ES-I3 (cell line): Measurements from ENCODE around the gene CDH4.

Experiments
- H3K36me3 ChIP-seq: 2 replicates; pipeline ENCODE4 v1.6.1; 2013; ENCODE audit warnings: mild to moderate bottlenecking, low read length, control low read depth, moderate library complexity; ENCODE audit not compliant: insufficient read depth
- H3K4me1 ChIP-seq: 2 replicates; pipeline ENCODE4 v1.6.1; 2013; ENCODE audit warnings: mild to moderate bottlenecking, control low read depth, low read length; ENCODE audit not compliant: insufficient read depth
- H3K9ac ChIP-seq: 2 replicates; pipeline ENCODE4 v1.6.1; 2013; ENCODE audit warnings: low read depth, mild to moderate bottlenecking, low read length, moderate library complexity
- H3K9me3 ChIP-seq: 2 replicates; pipeline ENCODE4 v1.6.1; 2013; ENCODE audit warnings: mild to moderate bottlenecking, low read length, moderate library complexity; ENCODE audit not compliant: control insufficient read depth, insufficient read depth

CDH4 gene

GRCh38 chr20:61797200-61797599 is 545.1 kb downstream of the CDH4 start:
- H3K4me1 ChIP-seq: no peaks in the 10 kb centered on the region

GRCh38 chr20:61797971-61798411 is 545.9 kb downstream of the CDH4 start:
- no peaks in the 10 kb centered on the region for H3K4me1 ChIP-seq
- no peak overlapping the region for H3K9ac ChIP-seq
- H3K36me3 ChIP-seq: no peaks in the 10 kb centered on the region
- no peaks in the 10 kb centered on the region for H3K9me3 ChIP-seq

More at GRCh38 chr20:61797200-61797599, 545.1 kb downstream of the CDH4 start:
- H3K36me3 ChIP-seq: no peaks in the 10 kb centered on the region
- H3K9ac ChIP-seq: no peak overlapping the region
- H3K9me3 ChIP-seq: no peaks in the 10 kb centered on the region

DNA sequence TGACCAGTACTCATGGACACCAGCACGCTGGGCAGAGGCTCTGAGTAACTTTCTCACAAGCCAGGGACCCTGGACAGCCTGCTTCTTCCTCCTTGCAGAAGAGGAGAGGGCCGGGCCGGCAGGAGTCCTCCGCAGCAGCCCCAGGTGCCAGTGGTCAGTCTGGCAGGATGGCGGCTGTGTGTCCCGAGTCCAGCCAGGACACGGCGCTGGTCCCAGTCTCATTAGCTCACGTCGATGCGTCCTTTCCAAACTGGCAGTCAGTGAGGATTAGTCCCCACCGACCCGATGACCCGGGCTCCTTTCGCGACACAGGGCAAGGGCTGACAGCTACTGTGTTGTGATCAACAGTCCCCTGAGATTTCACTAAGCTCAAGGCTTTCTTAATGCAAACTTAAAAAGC is 546.6 kb downstream of the CDH4 start:
- Histone ChIP-seq H3K36me3 (no peaks in the 10 kb centered on the region), H3K9me3 (no peaks in the 10 kb centered on the region), H3K4me1 (no peaks in the 10 kb centered on the region), H3K9ac (no peak overlapping the region)

DNA sequence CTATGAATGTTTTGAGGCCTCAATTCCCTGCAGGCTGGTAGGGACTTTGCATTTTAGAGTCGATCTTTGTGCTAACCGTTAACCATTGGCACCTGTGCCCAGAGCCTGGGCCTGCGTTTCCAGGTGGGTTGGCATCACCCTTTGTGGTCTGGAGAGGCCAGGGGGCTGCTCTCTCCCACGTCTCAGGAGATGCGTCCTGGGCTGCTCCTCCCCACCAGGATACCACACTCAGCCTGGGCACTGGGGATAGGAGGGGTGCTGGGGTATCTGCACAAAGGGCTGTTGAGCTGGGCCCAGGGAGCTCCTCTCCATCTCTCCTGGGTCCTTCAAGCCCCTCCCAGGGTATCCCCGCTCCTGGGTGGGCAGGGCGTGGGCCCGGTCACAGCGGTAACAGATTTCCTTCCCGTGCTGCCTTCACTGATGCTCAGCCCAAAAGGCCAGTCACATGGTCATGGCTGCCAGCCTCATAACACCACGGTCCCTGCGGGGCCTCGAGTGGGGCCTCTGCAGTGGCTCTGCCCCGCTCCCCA is 547.4 kb downstream of the CDH4 start:
- no peak overlapping the region for H3K9ac ChIP-seq
- no peaks in the 10 kb centered on the region for H3K36me3 ChIP-seq
- no peaks in the 10 kb centered on the region for H3K9me3 ChIP-seq
- H3K4me1 ChIP-seq: no peaks in the 10 kb centered on the region

DNA sequence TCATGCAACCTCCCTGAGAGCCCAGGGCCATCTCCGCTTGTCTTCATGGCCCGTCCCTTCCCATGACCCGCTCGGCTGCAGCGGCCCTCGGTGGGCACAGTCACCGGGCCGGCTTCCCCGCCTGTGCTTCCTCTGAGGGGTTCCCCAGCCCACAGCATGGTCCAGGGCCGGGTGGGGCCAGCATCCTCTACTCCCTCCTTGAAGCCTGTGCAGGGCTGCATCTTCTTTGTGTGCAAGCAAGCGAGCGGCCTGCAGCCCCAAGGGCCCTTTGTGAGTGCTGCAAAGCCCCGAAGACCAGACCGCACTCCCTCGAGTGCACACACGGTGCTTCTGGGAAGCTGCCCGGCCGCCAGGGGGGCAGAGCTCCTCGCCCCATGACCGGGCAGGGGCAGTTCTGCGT is 547.9 kb downstream of the CDH4 start:
- H3K9me3 ChIP-seq: no peaks in the 10 kb centered on the region
- no peaks in the 10 kb centered on the region for H3K36me3 ChIP-seq
- no peak overlapping the region for H3K9ac ChIP-seq
- H3K4me1 ChIP-seq: no peaks in the 10 kb centered on the region

GRCh38 chr20:61800359-61801064 is 548.5 kb downstream of the CDH4 start:
- Histone ChIP-seq H3K9me3 (no peaks in the 10 kb centered on the region), H3K36me3 (no peaks in the 10 kb centered on the region), H3K4me1 (no peaks in the 10 kb centered on the region), H3K9ac (no peak overlapping the region)

- Histone ChIP-seq H3K9ac (no peak overlapping the region), H3K4me1 (no peaks in the 10 kb centered on the region), H3K9me3 (no peaks in the 10 kb centered on the region), H3K36me3 (no peaks in the 10 kb centered on the region)
These were observed 549.0 kb downstream of the CDH4 start for GRCh38 chr20:61801065-61801360.

DNA sequence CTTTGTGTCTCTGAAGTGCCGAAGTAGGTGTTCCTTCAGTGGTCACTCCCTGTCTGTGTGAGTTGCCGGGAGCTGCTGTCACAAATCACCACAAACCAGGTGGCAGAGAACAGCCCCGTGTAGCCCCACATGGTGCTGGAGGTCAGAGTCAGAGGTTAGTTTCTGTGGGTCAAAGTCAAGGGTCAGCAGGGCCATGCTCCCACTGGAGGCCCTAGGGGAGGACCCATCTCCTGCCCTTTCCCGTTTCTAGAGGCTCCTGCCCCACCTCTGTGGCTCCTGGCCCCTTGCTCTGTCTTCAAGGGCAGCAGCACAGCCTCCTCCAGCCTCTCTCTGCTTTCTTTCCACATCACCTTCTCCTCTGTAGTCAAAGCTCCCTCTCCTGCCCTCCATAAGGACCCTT is 549.4 kb downstream of the CDH4 start:
- Histone ChIP-seq H3K4me1 (no peaks in the 10 kb centered on the region), H3K36me3 (no peaks in the 10 kb centered on the region), H3K9me3 (no peaks in the 10 kb centered on the region), H3K9ac (no peak overlapping the region)

GRCh38 chr20:61801857-61802442 is 549.9 kb downstream of the CDH4 start:
- H3K9ac ChIP-seq: no peak overlapping the region
- no peaks in the 10 kb centered on the region for H3K9me3 ChIP-seq
- H3K36me3 ChIP-seq: no peaks in the 10 kb centered on the region
- no peaks in the 10 kb centered on the region for H3K4me1 ChIP-seq

GRCh38 chr20:61802721-61803311 is 550.8 kb downstream of the CDH4 start:
- Histone ChIP-seq H3K4me1 (no peaks in the 10 kb centered on the region), H3K36me3 (no peaks in the 10 kb centered on the region), H3K9ac (no peak overlapping the region), H3K9me3 (no peaks in the 10 kb centered on the region)

DNA sequence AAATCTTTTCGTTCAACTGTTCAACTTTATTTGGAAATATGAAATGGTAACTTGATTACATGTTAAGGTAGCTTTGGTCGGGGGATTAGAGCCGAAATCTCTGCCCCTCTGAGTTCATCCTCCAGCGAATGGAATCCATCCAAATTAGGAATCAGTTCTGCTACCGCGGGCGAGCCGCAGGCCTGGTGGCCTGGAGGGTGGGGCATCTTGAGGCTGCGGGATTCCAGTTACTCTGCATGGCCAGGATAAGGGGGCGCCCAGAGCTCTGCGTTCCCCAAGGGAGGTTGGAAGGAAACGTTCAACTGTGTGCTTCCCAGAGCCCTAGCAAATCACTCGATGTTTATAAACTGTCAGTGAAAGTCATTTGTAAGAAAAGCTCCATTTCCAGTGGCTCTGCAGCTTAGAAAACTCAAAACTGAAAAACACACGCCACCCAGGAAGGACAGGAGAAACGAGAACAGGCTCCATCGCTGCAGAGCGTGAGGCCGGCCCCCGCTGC is 551.4 kb downstream of the CDH4 start:
- no peaks in the 10 kb centered on the region for H3K4me1 ChIP-seq

GRCh38 chr20:61803915-61804751 is 552.1 kb downstream of the CDH4 start:
- Histone ChIP-seq H3K9ac (no peak overlapping the region), H3K4me1 (no peaks in the 10 kb centered on the region), H3K9me3 (no peaks in the 10 kb centered on the region), H3K36me3 (no peaks in the 10 kb centered on the region)

More for the DNA sequence above, 551.4 kb downstream of the CDH4 start:
- Histone ChIP-seq H3K36me3 (no peaks in the 10 kb centered on the region), H3K9ac (no peak overlapping the region), H3K9me3 (no peaks in the 10 kb centered on the region)

DNA sequence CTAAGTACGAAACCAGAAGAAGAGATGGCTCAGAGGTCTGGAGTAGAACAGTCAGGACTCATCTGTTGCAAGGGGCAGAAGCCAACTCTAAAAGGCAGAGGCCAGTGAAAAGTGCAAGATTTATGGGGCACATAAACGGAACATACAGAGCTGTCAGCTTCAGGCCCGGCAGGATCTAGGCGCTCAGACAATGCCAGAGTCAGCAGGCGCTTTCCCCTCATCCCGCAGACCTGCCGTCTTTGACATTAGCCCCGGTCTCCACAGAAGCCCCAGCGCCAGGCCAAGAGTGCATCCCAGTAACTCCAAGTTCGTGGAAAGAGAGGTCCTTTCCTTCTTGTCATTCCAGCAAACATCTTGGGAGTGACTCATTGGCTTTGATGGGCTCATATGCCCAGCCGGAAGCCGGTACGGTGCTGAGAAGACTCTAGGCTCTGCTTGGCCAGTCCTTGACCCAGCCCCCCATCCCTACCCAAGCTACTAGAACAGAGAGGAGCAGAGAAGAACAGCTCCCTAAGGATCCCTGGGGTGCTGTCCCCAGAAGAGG is 552.8 kb downstream of the CDH4 start:
- Histone ChIP-seq H3K4me1 (no peaks in the 10 kb centered on the region), H3K9ac (no peak overlapping the region), H3K9me3 (no peaks in the 10 kb centered on the region), H3K36me3 (no peaks in the 10 kb centered on the region)

GRCh38 chr20:61805365-61805764 is 553.3 kb downstream of the CDH4 start:
- Histone ChIP-seq H3K9ac (no peak overlapping the region), H3K4me1 (no peaks in the 10 kb centered on the region), H3K9me3 (no peaks in the 10 kb centered on the region), H3K36me3 (no peaks in the 10 kb centered on the region)
